GM12878 (cell line): Measurements from ENCODE around the gene APOM. TPM values are rescaled to one million over a fixed set of nuclear protein-coding genes. Genes with fewer than 3 reads are reported as not detected.

Source experiments
- ATAC-seq: fragments of 200-7000 bp; cut with Tn5 transposase; 3 replicates; pipeline ENCODE4 v1.9.1; 2020; ENCODE audit warnings: mild to moderate bottlenecking, moderate library complexity
- BruUV-seq: library from RNA; stranded (reverse); fragments of 400-500 nt; replicated peaks from 2 replicates; lab custom pipeline; 2021; lab: Mats Ljungman, UMichigan
- CTCF ChIA-PET: fragments of 300-600 bp; sonication (Branson Sonifier 250); formaldehyde crosslinking; extraction: SDS; loops from one replicate; lab custom pipeline; 2021; ENCODE audit warnings: inconsistent platforms; lab: Yijun Ruan, JAX
- POLR2A ChIA-PET: fragments of 350-600 bp; formaldehyde crosslinking; extraction: SDS; loops from one replicate; lab custom pipeline; 2021; ENCODE audit warnings: inconsistent platforms; lab: Charles Lee
- RAD21 ChIA-PET: fragments of 300-600 bp; sonication (Branson Sonifier 250); formaldehyde crosslinking; loops from one replicate; lab custom pipeline; 2023; ENCODE audit warnings: antibody characterized with exemption; ENCODE audit not compliant: unreplicated experiment; lab: Charles Lee
- SMC1A ChIA-PET: fragments of 300-600 bp; sonication (Branson Sonifier 250); formaldehyde crosslinking; loops from one replicate; lab custom pipeline; 2023; ENCODE audit not compliant: unreplicated experiment, uncharacterized antibody; lab: Charles Lee
- DNase-seq: peaks from one replicate; pipeline ENCODE4 v3.0.0-alpha.2; 2011; ENCODE audit warnings: low read depth, low spot score
- FAIRE-seq: peaks from 3 replicates; lab custom pipeline; 2011; peaks lifted over from hg19 to GRCh38; lab: Jason Lieb, UNC
- H2AFZ ChIP-seq: 2 replicates; pipeline ENCODE4 v1.6.0; 2011; ENCODE audit warnings: low read depth, low read length, control low read depth; ENCODE audit not compliant: control insufficient read depth
- H3K27ac ChIP-seq: 2 replicates; pipeline ENCODE4 v1.5.1; 2011; ENCODE audit warnings: control low read depth; ENCODE audit not compliant: control insufficient read depth, insufficient read depth
- H3K27me3 ChIP-seq, 2 experiments: replicated peaks in 1 of 2; 2 replicates each; pipeline versions ENCODE4 v1.6.0 to v1.6.1; 2011; ENCODE audit warnings: low read length in 1 of 2; ENCODE audit not compliant: control insufficient read depth in 2 of 2, insufficient read depth in 2 of 2
- H3K36me3 ChIP-seq, 2 experiments: 2 replicates each; pipeline ENCODE4 v1.5.1; 2011; ENCODE audit warnings: low read length in 1 of 2; ENCODE audit not compliant: control insufficient read depth in 2 of 2, insufficient read depth in 2 of 2
- H3K4me1 ChIP-seq: 2 replicates; pipeline ENCODE4 v1.6.1; 2011; ENCODE audit warnings: mild to moderate bottlenecking, low read length, moderate library complexity, mixed read lengths; ENCODE audit not compliant: control insufficient read depth, insufficient read depth
- H3K4me2 ChIP-seq: 2 replicates; pipeline ENCODE4 v1.6.0; 2011; ENCODE audit warnings: control low read depth; ENCODE audit not compliant: control insufficient read depth, insufficient read depth
- H3K4me3 ChIP-seq: fragments of 200-600 bp; sonication (generic); 2 replicates; pipeline ENCODE4 v1.5.1; 2016
- H3K79me2 ChIP-seq: 2 replicates; pipeline ENCODE4 v1.6.0; 2011; ENCODE audit warnings: low read length; ENCODE audit not compliant: control insufficient read depth, insufficient read depth
- H3K9ac ChIP-seq: 2 replicates; pipeline ENCODE4 v1.8.0; 2011; ENCODE audit warnings: low read length, control low read depth, mixed read lengths; ENCODE audit not compliant: control insufficient read depth, insufficient read depth
- H3K9me3 ChIP-seq: replicated peaks from 3 replicates; pipeline ENCODE4 v1.5.1; 2011; ENCODE audit warnings: mild to moderate bottlenecking, low read length; ENCODE audit not compliant: control insufficient read depth, insufficient read depth
- H4K20me1 ChIP-seq: 2 replicates; pipeline ENCODE4 v1.6.0; 2011; ENCODE audit not compliant: control insufficient read depth, insufficient read depth
- CEBPB ChIP-seq, 2 experiments: fragments of 150-350 bp in 1 of 2; IDR thresholded peaks; 2 replicates each; pipeline ENCODE4 v1.6.1; 2012 to 2014; ENCODE audit warnings: low read depth in 2 of 2, low read length in 2 of 2, borderline replicate concordance in 1 of 2, inconsistent platforms in 1 of 2
- EP300 ChIP-seq, 2 experiments: fragments of 150-350 bp in 1 of 2; IDR thresholded peaks; 2 replicates each; pipeline ENCODE4 v1.6.1; 2011 to 2012; ENCODE audit warnings: low read depth in 2 of 2, low read length in 2 of 2, borderline replicate concordance in 1 of 2, improper control_type of control experiment in 1 of 2, inconsistent platforms in 1 of 2; ENCODE audit not compliant: control insufficient read depth in 1 of 2
- ETV6 ChIP-seq, 2 experiments: fragments of 450-650 bp in 1 of 2; IDR thresholded peaks in 1 of 2; conservative IDR thresholded peaks in 1 of 2; 2 replicates each; pipeline ENCODE4 v1.6.1; 2014; ENCODE audit warnings: antibody characterized with exemption in 1 of 2, borderline replicate concordance in 1 of 2, low read depth in 1 of 2, mild to moderate bottlenecking in 1 of 2, moderate library complexity in 1 of 2
- SP1 ChIP-seq: IDR thresholded peaks from one replicate; pipeline ENCODE4 v1.6.1; 2011; ENCODE audit warnings: low read depth, low read length
- SREBF1 ChIP-seq: IDR thresholded peaks from 2 replicates; pipeline ENCODE4 v1.6.1; 2012; ENCODE audit warnings: mild to moderate bottlenecking, low read length
- TBL1XR1 ChIP-seq: IDR thresholded peaks from 2 replicates; pipeline ENCODE4 v1.6.1; 2012; ENCODE audit warnings: low read depth, low read length, improper control_type of control experiment
- WGBS: methylation state at CpG from one replicate; pipeline ENCODE4 v1.1.6; 2016; ENCODE audit warnings: low lambda C conversion rate; ENCODE audit not compliant: insufficient replicate concordance, insufficient coverage; ENCODE audit errors: missing lambda C conversion rate; 5-methylcytosine and 5-hydroxymethylcytosine counted together
- in situ Hi-C: fragments of 300-500 bp; cut with MboI; formaldehyde crosslinking; loops from 9 replicates; pipeline ENCODE4 v1.14.3; 2018; ENCODE audit warnings: mixed read lengths
- intact Hi-C: fragments of 100-400 bp; cut with micrococcal nuclease; formaldehyde crosslinking; loops from one replicate; pipeline ENCODE4 v1.14.2; 2022; ENCODE audit not compliant: unreplicated experiment
- polyA plus RNA-seq, 11 experiments: library from polyadenylated mRNA; depleted of rRNA in 4 of 11; unstranded in 6 of 11; stranded (reverse) in 5 of 11; fragments of >200 nt; fragmentation: Nextera tagmentation in 4 of 11; fragmentation: Illumina TruSeq in 1 of 11; extraction: Ambion mirVana in 4 of 11; extraction: Trizol in 1 of 11; gene quantifications; 1 replicate in 1 of 11; 2 replicates in 10 of 11; pipeline versions ENCODE4 v1.2.1 to v1.2.3, GENCODE V29; 2011 to 2016; ENCODE audit warnings: inconsistent platforms in 2 of 11, missing spikeins in 2 of 11, low read depth in 1 of 11
- total RNA-seq, 4 experiments: library from RNA; depleted of rRNA in 3 of 4; stranded (reverse); fragments of >200 nt in 3 of 4; fragmentation: Illumina TruSeq in 1 of 4; extraction: Trizol in 1 of 4; gene quantifications; 2 replicates each; pipeline versions ENCODE4 v1.2.1 to v1.2.3, GENCODE V29; 2013 to 2021
- TF ChIP-seq, protein P1 (sequence below), 3 experiments: IDR thresholded peaks in 2 of 3; conservative IDR thresholded peaks in 1 of 3; 2 replicates each; pipeline ENCODE4 v1.5.1; 2011; ENCODE audit warnings: low read depth in 3 of 3, low read length in 3 of 3, mild to moderate bottlenecking in 3 of 3, control low read depth in 2 of 3, moderate library complexity in 2 of 3, inconsistent platforms in 1 of 3, mixed read lengths in 1 of 3; ENCODE audit not compliant: control insufficient read depth in 2 of 3, insufficient read depth in 1 of 3; ENCODE audit errors: extremely low read depth in 1 of 3
- TF ChIP-seq, protein P2 (sequence below): IDR thresholded peaks from 2 replicates; pipeline ENCODE4 v1.6.1; 2012; ENCODE audit warnings: low read depth, low read length, improper control_type of control experiment
- TF ChIP-seq, protein P3 (sequence below): fragments of 450-650 bp; IDR thresholded peaks from 2 replicates; pipeline ENCODE4 v1.6.1; 2017; ENCODE audit warnings: mild to moderate bottlenecking, moderate library complexity
- TF ChIP-seq, protein P4 (sequence below): IDR thresholded peaks from 2 replicates; pipeline ENCODE4 v1.6.1; 2011; ENCODE audit warnings: low read depth, mild to moderate bottlenecking, low read length, moderate library complexity, borderline replicate concordance; ENCODE audit errors: extremely low read depth
- TF ChIP-seq, protein P5 (sequence below): IDR thresholded peaks from 2 replicates; pipeline ENCODE4 v1.6.1; 2012; ENCODE audit warnings: low read depth, low read length, improper control_type of control experiment

The APOM gene
- total and polyA plus RNA-seq, 10 of the 15 experiments (the other 5 are each of a cell fraction or from before 2014, with no cell fraction given) = 4.0 to 14.1 (median 7.1) TPM

DNA sequence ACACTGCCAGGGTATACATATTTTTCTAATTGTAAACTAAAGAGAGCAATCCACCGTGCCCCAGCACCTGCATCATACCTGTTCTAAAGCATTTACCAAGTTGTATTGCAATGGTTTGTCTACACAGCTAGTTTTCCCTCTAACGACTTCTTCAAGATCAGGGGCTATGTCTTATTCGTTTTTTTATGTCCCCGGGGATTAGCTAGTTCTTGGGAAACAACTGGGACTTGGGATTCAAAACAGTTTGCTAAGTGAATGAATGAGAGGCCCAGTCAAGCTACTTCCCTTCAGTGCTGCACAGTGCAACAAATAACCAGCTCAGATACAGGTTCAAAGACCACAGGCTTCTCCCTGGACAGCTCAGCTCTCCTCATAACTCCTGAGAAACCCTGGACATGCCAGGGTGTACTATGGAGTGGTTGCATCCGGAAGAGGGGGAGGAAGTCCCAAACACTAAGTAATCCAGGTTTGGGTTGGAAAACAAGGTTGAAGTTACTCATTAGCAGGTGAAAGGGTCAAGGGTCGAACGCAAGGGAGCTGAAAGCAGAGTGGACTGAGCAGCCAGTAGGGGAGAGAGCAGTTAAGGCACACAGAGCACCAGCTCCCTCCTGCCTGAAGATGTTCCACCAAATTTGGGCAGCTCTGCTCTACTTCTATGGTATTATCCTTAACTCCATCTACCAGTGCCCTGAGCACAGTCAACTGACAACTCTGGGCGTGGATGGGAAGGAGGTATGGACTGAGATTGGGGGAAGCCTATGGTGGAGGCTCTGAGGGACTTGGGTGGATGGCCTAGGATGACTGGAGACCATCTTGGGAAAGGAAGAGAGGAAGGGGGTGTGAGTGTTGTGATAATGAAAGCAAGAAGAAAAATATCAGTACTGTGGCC lies at the start of gene APOM (continued):
- TF ChIP-seq, protein P1, sequence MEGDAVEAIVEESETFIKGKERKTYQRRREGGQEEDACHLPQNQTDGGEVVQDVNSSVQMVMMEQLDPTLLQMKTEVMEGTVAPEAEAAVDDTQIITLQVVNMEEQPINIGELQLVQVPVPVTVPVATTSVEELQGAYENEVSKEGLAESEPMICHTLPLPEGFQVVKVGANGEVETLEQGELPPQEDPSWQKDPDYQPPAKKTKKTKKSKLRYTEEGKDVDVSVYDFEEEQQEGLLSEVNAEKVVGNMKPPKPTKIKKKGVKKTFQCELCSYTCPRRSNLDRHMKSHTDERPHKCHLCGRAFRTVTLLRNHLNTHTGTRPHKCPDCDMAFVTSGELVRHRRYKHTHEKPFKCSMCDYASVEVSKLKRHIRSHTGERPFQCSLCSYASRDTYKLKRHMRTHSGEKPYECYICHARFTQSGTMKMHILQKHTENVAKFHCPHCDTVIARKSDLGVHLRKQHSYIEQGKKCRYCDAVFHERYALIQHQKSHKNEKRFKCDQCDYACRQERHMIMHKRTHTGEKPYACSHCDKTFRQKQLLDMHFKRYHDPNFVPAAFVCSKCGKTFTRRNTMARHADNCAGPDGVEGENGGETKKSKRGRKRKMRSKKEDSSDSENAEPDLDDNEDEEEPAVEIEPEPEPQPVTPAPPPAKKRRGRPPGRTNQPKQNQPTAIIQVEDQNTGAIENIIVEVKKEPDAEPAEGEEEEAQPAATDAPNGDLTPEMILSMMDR (IDR thresholded peaks at IDR 0.05 in 2 of 3, conservative IDR thresholded peaks at IDR 0.05 in 1 of 3; ENCODE audit: control insufficient read depth in 2 of 3, extremely low read depth in 1 of 3, insufficient read depth in 1 of 3, low read depth in 3 of 3, low read length in 3 of 3) = no peak
- TF ChIP-seq ETV6 (conservative IDR thresholded peaks at IDR 0.05 in 1 of 2, IDR thresholded peaks at IDR 0.05 in 1 of 2; ENCODE audit: borderline replicate concordance in 1 of 2, low read depth in 1 of 2) = no peak

DNA sequence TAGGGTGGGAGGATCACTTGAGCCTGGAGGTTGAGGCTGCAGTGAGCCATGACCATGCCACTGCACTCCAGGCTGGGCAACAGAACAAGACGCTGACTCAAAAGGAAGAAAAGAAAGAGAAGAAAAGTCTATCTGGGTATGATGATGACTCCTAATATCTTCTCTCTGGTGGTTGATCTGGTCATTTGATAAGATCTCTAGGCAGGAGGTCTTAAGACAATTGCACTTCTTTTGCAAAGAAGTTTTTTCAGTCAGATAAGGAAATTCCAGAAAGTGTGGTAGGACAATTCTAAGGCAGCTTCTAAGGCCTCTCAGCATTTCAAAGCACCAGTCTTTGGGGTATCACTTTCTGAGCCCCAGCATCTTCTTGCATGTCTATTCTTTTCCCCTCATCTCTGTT lies 48.4 kb upstream of the APOM start:
- ChIA-PET SMC1A (interaction anchor here (0.9 to 1.3 kb wide), 3 partner anchors 9 to 16 kb away, joined by 3 to 6 read pairs (median 3); no protein-coding TSS in a partner anchor), RAD21 (interaction anchor here (0.7 kb wide), 1 partner anchor 182 kb away, joined by 3 read pairs; no protein-coding TSS in a partner anchor), CTCF (interaction anchor here (1.1 to 2.1 kb wide), 2 partner anchors 10 to 57 kb away, joined by 3 to 10 read pairs; no protein-coding TSS in a partner anchor), POLR2A (interaction anchor here (0.7 to 1.5 kb wide), 7 partner anchors 9 to 238 kb away, joined by 3 to 6 read pairs (median 4); partner anchors contain the start of gene GPANK1)
- no peak overlapping the region for H2AFZ ChIP-seq
- BruUV-seq = no TSS peak
- DNase-seq (no peak), ATAC-seq (no peak), FAIRE-seq (no peak)
- no peaks in the 10 kb centered on the region for H3K36me3 ChIP-seq
- H3K27ac ChIP-seq = no peak overlapping the region
- H3K9me3 ChIP-seq = no peaks in the 10 kb centered on the region
- H3K27me3 ChIP-seq = no peaks in the 10 kb centered on the region
- H3K4me3 ChIP-seq = no peak overlapping the region
- intact Hi-C loops (no loop called here), in situ Hi-C loops (no loop called here)
- H3K4me2 ChIP-seq = no peak overlapping the region
- 50% methylated on average over 1 of the region's 1 CpG for WGBS
- H3K79me2 ChIP-seq = no peaks in the 10 kb centered on the region
- H3K9ac ChIP-seq = no peak overlapping the region
- no peaks in the 10 kb centered on the region for H4K20me1 ChIP-seq
- H3K4me1 ChIP-seq = no peaks in the 10 kb centered on the region
- TF ChIP-seq, protein P2, sequence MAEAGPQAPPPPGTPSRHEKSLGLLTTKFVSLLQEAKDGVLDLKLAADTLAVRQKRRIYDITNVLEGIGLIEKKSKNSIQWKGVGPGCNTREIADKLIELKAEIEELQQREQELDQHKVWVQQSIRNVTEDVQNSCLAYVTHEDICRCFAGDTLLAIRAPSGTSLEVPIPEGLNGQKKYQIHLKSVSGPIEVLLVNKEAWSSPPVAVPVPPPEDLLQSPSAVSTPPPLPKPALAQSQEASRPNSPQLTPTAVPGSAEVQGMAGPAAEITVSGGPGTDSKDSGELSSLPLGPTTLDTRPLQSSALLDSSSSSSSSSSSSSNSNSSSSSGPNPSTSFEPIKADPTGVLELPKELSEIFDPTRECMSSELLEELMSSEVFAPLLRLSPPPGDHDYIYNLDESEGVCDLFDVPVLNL = no peak
- TF ChIP-seq SP1 = no peak
- TF ChIP-seq, protein P3, sequence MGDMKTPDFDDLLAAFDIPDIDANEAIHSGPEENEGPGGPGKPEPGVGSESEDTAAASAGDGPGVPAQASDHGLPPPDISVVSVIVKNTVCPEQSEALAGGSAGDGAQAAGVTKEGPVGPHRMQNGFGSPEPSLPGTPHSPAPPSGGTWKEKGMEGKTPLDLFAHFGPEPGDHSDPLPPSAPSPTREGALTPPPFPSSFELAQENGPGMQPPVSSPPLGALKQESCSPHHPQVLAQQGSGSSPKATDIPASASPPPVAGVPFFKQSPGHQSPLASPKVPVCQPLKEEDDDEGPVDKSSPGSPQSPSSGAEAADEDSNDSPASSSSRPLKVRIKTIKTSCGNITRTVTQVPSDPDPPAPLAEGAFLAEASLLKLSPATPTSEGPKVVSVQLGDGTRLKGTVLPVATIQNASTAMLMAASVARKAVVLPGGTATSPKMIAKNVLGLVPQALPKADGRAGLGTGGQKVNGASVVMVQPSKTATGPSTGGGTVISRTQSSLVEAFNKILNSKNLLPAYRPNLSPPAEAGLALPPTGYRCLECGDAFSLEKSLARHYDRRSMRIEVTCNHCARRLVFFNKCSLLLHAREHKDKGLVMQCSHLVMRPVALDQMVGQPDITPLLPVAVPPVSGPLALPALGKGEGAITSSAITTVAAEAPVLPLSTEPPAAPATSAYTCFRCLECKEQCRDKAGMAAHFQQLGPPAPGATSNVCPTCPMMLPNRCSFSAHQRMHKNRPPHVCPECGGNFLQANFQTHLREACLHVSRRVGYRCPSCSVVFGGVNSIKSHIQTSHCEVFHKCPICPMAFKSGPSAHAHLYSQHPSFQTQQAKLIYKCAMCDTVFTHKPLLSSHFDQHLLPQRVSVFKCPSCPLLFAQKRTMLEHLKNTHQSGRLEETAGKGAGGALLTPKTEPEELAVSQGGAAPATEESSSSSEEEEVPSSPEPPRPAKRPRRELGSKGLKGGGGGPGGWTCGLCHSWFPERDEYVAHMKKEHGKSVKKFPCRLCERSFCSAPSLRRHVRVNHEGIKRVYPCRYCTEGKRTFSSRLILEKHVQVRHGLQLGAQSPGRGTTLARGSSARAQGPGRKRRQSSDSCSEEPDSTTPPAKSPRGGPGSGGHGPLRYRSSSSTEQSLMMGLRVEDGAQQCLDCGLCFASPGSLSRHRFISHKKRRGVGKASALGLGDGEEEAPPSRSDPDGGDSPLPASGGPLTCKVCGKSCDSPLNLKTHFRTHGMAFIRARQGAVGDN = no peak
- TF ChIP-seq, protein P4, sequence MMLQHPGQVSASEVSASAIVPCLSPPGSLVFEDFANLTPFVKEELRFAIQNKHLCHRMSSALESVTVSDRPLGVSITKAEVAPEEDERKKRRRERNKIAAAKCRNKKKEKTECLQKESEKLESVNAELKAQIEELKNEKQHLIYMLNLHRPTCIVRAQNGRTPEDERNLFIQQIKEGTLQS = no peak
- no peak for TF ChIP-seq EP300 (IDR thresholded peaks at IDR 0.05; ENCODE audit: borderline replicate concordance in 1 of 2, control insufficient read depth in 1 of 2, low read depth in 2 of 2, low read length in 2 of 2)
- TF ChIP-seq SREBF1 = no peak
- TF ChIP-seq TBL1XR1 = no peak
- TF ChIP-seq, protein P5, sequence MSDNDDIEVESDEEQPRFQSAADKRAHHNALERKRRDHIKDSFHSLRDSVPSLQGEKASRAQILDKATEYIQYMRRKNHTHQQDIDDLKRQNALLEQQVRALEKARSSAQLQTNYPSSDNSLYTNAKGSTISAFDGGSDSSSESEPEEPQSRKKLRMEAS = no peak
- no peak for TF ChIP-seq CEBPB (IDR thresholded peaks at IDR 0.05; ENCODE audit: borderline replicate concordance in 1 of 2, low read depth in 2 of 2, low read length in 2 of 2)
